GM10266 (cell line): Measurements from ENCODE around the gene THRB.
A peak's percentile ranks its signal among the peaks of the same experiment; 100 is the strongest.
"Not testable (repeated sequence)": the region's sequence is repeated elsewhere in the genome, so short reads cannot be mapped to it uniquely, and the experiment has no call there.

Experiments used
- DNase-seq: peaks from one replicate; pipeline ENCODE4 v3.0.0; 2012; ENCODE audit errors: extremely low spot score
- CTCF ChIP-seq: IDR thresholded peaks from 2 replicates; pipeline ENCODE4 v1.5.1; 2012; ENCODE audit warnings: mild to moderate bottlenecking, low read depth; ENCODE audit not compliant: control insufficient read depth, insufficient read depth; ENCODE audit errors: missing control alignments

The THRB gene

GRCh38 chr3:24096695-24097290, 397.9 kb downstream of the THRB start:
- no peak for TF ChIP-seq CTCF
- no peak for DNase-seq

- no peak for TF ChIP-seq CTCF
- no peak for DNase-seq
Observed at GRCh38 chr3:24096271-24096670, 398.4 kb downstream of the THRB start.

- not testable (repeated sequence) for DNase-seq
Observed at GRCh38 chr3:24094818-24095217, 399.8 kb downstream of the THRB start.

GRCh38 chr3:24088782-24089181, 405.9 kb downstream of the THRB start:
- DNase-seq, result peak; percentile 38
- peak; percentile 36 for TF ChIP-seq CTCF

DNA sequence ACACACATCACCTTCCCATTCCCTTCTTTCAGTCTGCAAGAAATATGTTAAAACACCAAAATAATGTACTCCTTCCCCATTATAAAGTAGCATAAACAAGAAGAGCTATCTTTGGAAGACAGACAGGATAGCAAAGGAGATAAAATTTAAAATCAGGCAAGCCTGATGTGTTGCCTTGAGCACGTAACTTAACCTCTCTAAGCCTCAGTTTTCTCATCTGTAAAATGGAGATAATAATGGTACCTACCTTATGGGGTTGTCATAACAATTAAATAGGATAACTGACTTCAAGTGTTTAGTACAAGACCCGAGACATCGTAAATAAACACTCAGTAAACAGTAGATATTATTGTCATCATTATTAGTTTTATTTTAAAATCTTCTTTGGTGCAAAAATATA, 407.2 kb downstream of the THRB start:
- no peak for TF ChIP-seq CTCF
- DNase-seq, result no peak

DNA sequence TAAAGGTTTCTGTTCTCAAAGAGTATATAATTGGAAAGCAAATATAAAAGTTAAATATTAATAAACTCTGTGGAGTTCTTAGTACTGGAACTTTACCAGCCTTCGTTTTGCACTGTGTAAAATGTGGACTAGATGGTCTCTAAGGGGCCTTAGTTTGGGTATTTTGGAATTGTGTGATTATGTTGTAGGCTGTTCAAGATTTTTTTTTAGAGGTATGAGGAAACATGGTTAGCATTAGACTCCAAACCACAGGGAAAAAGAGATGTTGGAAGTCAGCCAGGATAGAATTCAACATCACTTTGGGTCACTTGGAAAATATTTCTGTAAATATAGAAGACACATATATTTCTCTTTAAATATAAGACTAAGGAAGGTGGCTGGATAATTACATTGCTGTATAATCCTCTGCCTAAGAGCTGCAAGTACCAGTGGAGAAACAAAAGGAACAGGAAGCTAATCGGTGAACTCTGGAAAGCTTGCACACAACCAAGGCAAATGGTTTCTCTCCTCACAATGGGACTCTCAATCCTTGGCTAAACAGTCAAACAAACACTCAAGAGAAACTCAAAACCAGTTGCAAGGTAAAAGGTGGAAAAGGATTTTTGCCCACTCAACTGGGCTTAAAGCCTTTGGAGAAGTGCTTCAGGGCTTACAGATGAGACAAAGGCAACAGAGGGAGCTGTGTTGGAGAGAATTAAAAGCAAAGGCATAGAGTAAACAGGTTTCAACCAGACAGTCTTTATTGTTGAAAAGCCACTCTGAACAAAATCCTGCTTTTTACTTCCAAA, 407.8 kb downstream of the THRB start:
- TF ChIP-seq CTCF, result no peak
- DNase-seq, result no peak

GRCh38 chr3:24086206-24086605, 408.4 kb downstream of the THRB start:
- TF ChIP-seq CTCF, result no peak
- DNase-seq, result no peak

- no peak for TF ChIP-seq CTCF
Observed at GRCh38 chr3:24072193-24072592, 422.5 kb downstream of the THRB start.

More at GRCh38 chr3:24072193-24072592, 422.5 kb downstream of the THRB start:
- DNase-seq, result no peak
